Measurements from ENCODE around the gene KRT86. TPM values are rescaled to one million over a fixed set of nuclear protein-coding genes. Genes with fewer than 3 reads are reported as not detected.

KRT86 gene
- total and polyA plus RNA-seq, 2 of the 13 experiments (the other 11 are each of a cell fraction or from before 2014, with no cell fraction given), result not detected

GRCh38 chr12:52316290-52316689 is 41.8 kb downstream of the KRT86 start (continued):
- TF ChIP-seq FOXP4 (CRISPR knock-in tag; IDR thresholded peaks at IDR 0.05), result no peak

GRCh38 chr12:52316701-52317100 is 42.3 kb downstream of the KRT86 start:
- no peak for TF ChIP-seq BCLAF1 (IDR thresholded peaks at IDR 0.05)
- TF ChIP-seq ZNF12 (CRISPR knock-in tag; IDR thresholded peaks at IDR 0.05), result no peak
- Histone ChIP-seq H3K4me2 (ENCODE audit: low read depth, low read length) (no peak overlapping the region), H3K79me2 (ENCODE audit: insufficient read depth, low read length) (no peaks in the 10 kb centered on the region), H3K9ac (ENCODE audit: insufficient read depth, low read depth, low read length) (no peak overlapping the region), H3K4me3 (replicated peaks in 1 of 3; ENCODE audit: insufficient read depth in 1 of 3, low read depth in 2 of 3, low read length in 3 of 3) (no peak overlapping the region), H3K27me3 (ENCODE audit: control insufficient read depth in 1 of 2, insufficient read depth in 2 of 2, low read length in 2 of 2) (peaks cover 10 to 53% of the 10 kb centered on the region in 2 experiments; a peak in 4 of 5 replicates), H3K4me1 (ENCODE audit: insufficient read depth, low read length) (peaks cover 10% of the 10 kb centered on the region), H3K36me3 (replicated peaks in 1 of 2; ENCODE audit: control insufficient read depth in 1 of 2, insufficient read depth in 2 of 2, low read length in 2 of 2) (no peaks in the 10 kb centered on the region), H3K9me3 (ENCODE audit: low read length) (no peaks in the 10 kb centered on the region), H2AFZ (ENCODE audit: low read length) (no peak overlapping the region), H4K20me1 (ENCODE audit: insufficient read depth, low read length) (no peaks in the 10 kb centered on the region), H3K27ac (ENCODE audit: extremely low read length, insufficient read depth, low read length) (no peak overlapping the region)
- BruUV-seq (replicated peaks), result no TSS peak
- DNase-seq (ENCODE audit: low spot score), result no peak
- ChIA-PET CTCF (ENCODE audit: low intra/inter-chr PET ratio, low total read pairs) (no interaction called here), POLR2A (no interaction called here)
- intact Hi-C loops (cut with micrococcal nuclease; ENCODE audit: unreplicated experiment) (no loop called here), in situ Hi-C loops (cut with HindIII; ENCODE audit: extremely low pct_ligation_motif_present, low pct_unique_long_range_greater_than_20kb) (no loop called here)
- WGBS (ENCODE audit: low lambda C conversion rate), result 44% methylated on average over 10 of the region's 11 CpGs
- no peak for FAIRE-seq
- ATAC-seq, result no peak

Data from HepG2 (cell line).